BE2C (cell line): ENCODE results near the gene FKBP15. TPM values are rescaled to one million over a fixed set of nuclear protein-coding genes. Genes with fewer than 3 reads are reported as not detected.
A peak's percentile ranks its signal among the peaks of the same experiment; 100 is the strongest.

Experiments used
- DNase-seq: peaks from one replicate; pipeline ENCODE4 v3.0.0-alpha.2; 2020
- H3K27me3 ChIP-seq: fragments of 250-450 bp; sonication (Bioruptor Pico); 2 replicates; pipeline ENCODE4 v1.5.1; 2020; ENCODE audit warnings: mild to moderate bottlenecking
- H3K36me3 ChIP-seq: fragments of 250-450 bp; sonication (Bioruptor Pico); 2 replicates; pipeline ENCODE4 v1.5.1; 2020; ENCODE audit warnings: mild to moderate bottlenecking
- H3K4me1 ChIP-seq: fragments of 250-450 bp; sonication (Bioruptor Pico); 2 replicates; pipeline ENCODE4 v1.5.1; 2020
- H3K4me3 ChIP-seq: 2 replicates; pipeline ENCODE4 v1.5.1; 2011; ENCODE audit warnings: low read depth, low read length
- H3K9me3 ChIP-seq: fragments of 250-450 bp; sonication (Bioruptor Pico); 2 replicates; pipeline ENCODE4 v1.5.1; 2020
- polyA plus RNA-seq: library from polyadenylated mRNA; unstranded; fragments of >200 nt; gene quantifications from one replicate; pipeline ENCODE4 v1.2.1, GENCODE V29; 2012; ENCODE audit warnings: low read depth, missing spikeins; ENCODE audit not compliant: insufficient read length, insufficient read depth
- TF ChIP-seq, protein P1 (sequence below): IDR thresholded peaks from 2 replicates; pipeline ENCODE4 v1.5.1; 2012; ENCODE audit warnings: mild to moderate bottlenecking, low read depth, low read length

FKBP15 gene, protein sequence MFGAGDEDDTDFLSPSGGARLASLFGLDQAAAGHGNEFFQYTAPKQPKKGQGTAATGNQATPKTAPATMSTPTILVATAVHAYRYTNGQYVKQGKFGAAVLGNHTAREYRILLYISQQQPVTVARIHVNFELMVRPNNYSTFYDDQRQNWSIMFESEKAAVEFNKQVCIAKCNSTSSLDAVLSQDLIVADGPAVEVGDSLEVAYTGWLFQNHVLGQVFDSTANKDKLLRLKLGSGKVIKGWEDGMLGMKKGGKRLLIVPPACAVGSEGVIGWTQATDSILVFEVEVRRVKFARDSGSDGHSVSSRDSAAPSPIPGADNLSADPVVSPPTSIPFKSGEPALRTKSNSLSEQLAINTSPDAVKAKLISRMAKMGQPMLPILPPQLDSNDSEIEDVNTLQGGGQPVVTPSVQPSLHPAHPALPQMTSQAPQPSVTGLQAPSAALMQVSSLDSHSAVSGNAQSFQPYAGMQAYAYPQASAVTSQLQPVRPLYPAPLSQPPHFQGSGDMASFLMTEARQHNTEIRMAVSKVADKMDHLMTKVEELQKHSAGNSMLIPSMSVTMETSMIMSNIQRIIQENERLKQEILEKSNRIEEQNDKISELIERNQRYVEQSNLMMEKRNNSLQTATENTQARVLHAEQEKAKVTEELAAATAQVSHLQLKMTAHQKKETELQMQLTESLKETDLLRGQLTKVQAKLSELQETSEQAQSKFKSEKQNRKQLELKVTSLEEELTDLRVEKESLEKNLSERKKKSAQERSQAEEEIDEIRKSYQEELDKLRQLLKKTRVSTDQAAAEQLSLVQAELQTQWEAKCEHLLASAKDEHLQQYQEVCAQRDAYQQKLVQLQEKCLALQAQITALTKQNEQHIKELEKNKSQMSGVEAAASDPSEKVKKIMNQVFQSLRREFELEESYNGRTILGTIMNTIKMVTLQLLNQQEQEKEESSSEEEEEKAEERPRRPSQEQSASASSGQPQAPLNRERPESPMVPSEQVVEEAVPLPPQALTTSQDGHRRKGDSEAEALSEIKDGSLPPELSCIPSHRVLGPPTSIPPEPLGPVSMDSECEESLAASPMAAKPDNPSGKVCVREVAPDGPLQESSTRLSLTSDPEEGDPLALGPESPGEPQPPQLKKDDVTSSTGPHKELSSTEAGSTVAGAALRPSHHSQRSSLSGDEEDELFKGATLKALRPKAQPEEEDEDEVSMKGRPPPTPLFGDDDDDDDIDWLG
- 19.7 TPM for polyA plus RNA-seq

DNA sequence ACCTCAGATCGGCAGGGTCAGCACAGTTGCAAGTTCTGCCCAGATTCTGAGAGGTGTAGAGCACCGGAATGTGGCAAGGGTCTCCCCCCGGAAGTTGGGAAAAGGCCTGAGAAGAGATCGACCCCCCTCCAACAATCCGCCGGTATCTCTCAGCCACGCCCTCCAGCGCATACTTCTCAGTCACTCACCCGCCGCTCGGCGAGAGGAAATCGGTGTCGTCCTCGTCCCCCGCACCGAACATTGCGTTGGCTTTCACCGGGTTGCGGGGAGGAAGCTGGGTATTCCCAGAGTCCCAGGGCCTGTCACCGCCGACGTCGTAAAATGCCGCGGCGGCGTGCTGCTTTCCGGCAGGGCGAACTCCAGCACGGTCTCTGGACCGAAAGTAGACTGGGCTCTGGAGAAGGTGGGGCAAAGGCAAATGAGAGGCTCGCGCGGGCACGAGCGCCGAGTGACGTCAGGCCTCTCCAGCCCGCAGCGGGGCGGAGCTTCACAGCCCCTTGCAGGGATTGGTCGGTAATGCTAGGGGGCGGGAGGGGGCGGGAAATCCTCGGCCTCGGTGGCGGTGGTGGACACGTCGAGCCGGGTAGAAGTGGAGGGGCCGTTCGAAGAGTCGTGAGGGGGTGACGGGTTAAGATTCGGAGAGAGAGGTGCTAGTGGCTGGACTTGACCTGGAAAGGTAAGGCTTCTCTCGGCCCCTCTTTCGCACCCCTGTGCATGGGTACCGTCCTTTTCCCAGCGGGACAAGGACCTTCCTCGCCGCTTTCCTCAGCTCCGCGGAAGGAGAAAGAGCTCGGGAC lies at the start of gene FKBP15, which contains the start of gene SLC31A1:
FKBP15 (minus strand) TSS at position 275 of the 797 bp plus-strand sequence; CDS start at position 241, 34 bp downstream.
SLC31A1 (plus strand) TSS at position 542 of the 797 bp plus-strand sequence. CDS start 34,605 bp downstream, outside the sequence.
- peak within 1 kb of the TSS; percentile 98 for H3K4me3 ChIP-seq
- no peaks in the 10 kb centered on the region for H3K9me3 ChIP-seq
- no peaks in the 10 kb centered on the region for H3K4me1 ChIP-seq
- H3K36me3 ChIP-seq = peaks cover 6% of the 10 kb centered on the region
- TF ChIP-seq, protein P1, sequence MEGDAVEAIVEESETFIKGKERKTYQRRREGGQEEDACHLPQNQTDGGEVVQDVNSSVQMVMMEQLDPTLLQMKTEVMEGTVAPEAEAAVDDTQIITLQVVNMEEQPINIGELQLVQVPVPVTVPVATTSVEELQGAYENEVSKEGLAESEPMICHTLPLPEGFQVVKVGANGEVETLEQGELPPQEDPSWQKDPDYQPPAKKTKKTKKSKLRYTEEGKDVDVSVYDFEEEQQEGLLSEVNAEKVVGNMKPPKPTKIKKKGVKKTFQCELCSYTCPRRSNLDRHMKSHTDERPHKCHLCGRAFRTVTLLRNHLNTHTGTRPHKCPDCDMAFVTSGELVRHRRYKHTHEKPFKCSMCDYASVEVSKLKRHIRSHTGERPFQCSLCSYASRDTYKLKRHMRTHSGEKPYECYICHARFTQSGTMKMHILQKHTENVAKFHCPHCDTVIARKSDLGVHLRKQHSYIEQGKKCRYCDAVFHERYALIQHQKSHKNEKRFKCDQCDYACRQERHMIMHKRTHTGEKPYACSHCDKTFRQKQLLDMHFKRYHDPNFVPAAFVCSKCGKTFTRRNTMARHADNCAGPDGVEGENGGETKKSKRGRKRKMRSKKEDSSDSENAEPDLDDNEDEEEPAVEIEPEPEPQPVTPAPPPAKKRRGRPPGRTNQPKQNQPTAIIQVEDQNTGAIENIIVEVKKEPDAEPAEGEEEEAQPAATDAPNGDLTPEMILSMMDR = no peak
- no peaks in the 10 kb centered on the region for H3K27me3 ChIP-seq
- peak; percentile 98 for DNase-seq

DNA sequence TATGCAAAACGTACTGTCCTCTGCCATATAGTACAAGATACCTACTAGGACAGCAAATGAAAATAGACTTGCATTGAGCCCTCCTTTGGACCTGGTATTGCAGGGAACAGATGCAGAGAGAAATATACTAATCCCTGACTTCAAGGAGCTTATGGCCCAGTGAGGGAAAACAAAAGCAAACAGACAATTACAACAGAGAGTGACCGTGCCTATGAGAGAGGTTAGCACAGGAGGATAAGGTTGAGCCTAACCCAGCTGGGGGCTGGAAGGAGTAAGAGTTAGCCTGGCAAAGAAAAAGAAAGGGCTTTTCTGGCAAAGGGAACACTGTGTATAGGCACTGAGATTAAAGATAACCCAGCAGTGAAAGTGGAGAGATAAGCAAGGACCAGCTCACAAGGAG lies 48.8 kb upstream of the FKBP15 start:
- Histone ChIP-seq H3K27me3 (no peaks in the 10 kb centered on the region), H3K9me3 (no peaks in the 10 kb centered on the region), H3K4me1 (no peaks in the 10 kb centered on the region), H3K36me3 (peaks cover 55% of the 10 kb centered on the region), H3K4me3 (no peak overlapping the region)
- no peak for DNase-seq
- TF ChIP-seq, protein P1 = no peak

DNA sequence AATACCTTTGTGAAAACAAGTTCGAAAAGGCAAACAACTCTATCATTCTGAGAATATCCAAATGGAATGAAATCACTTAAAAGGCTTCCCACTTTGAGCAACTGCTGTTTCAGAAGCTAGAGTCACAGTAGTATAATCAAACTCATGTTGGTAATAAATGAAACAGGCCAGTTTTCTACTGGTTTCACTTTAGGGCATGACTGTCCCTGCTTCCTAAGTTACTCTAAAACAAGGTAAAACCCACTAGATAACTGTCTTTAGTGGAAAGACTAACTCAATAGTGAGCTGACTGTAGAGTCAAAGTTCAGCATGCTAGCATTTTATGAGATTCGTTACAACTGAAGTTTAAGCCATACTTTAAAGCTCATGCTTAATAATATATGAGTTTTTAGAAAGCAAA lies 48.3 kb upstream of the FKBP15 start:
- Histone ChIP-seq H3K4me1 (no peaks in the 10 kb centered on the region), H3K4me3 (no peak overlapping the region), H3K9me3 (no peaks in the 10 kb centered on the region), H3K27me3 (no peaks in the 10 kb centered on the region), H3K36me3 (peaks cover 56% of the 10 kb centered on the region)
- DNase-seq = no peak
- TF ChIP-seq, protein P1 = no peak

DNA sequence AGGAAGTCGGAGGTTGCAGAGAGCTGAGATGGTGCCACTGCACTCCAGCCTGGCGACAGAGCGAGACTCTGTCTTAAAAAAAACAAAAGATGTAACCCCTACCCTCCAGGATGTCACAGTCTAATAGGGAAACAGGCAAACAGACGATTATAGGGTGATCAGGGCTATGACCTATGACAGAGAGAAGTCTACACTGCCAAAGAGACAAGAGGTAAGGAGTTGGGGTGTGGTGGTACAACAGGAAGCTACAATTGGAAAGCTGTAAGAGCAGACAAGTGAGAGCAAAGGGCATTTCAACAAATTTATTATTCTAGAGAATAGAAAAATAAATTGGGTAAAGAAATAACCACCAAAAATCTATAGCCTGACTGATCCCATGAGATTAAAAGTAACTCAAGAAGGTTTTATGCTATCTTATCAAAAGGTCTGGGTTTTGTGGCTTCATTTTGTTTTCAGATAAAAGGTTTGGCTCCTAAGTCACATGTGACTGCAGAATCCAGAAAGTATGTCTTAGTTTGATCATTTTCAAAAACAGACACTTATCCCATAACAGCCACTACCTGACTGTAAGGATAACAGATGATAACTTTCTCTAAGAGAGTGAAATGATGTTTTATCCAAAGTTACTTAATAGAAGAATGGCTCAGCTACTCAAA lies 47.0 kb upstream of the FKBP15 start:
- TF ChIP-seq, protein P1 = no peak
- Histone ChIP-seq H3K27me3 (no peaks in the 10 kb centered on the region), H3K4me1 (no peaks in the 10 kb centered on the region), H3K36me3 (peaks cover 56% of the 10 kb centered on the region), H3K9me3 (no peaks in the 10 kb centered on the region), H3K4me3 (no peak overlapping the region)
- DNase-seq = no peak

DNA sequence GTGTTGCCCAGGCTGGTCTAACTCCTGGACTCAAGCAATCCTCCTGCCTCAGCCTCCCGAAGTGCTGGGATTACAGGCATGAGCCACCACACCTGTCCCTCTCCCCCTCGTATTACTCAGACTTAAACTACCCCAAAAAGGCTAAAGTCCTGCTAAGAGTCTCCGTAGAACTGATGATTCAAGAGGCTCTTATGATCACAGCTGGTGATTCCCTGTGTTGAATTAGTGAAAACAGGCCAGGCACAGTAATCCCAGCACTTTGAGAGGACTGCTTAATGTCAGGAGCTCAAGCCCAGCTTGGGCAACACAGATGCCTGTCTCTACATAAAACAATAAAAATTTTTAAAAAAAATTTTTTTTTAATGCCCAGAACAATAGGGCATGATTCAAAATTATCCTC lies 45.1 kb upstream of the FKBP15 start:
- TF ChIP-seq, protein P1 = no peak
- DNase-seq = no peak
- no peaks in the 10 kb centered on the region for H3K9me3 ChIP-seq
- peaks cover 62% of the 10 kb centered on the region for H3K36me3 ChIP-seq
- no peak overlapping the region for H3K4me3 ChIP-seq
- no peaks in the 10 kb centered on the region for H3K27me3 ChIP-seq
- H3K4me1 ChIP-seq = no peaks in the 10 kb centered on the region
